ENCODE results near the gene INTS15. TPM values are rescaled to one million over a fixed set of nuclear protein-coding genes. Genes with fewer than 3 reads are reported as not detected.

INTS15 gene
- total RNA-seq, 1 donor from 2014 or later, result 39.6 TPM

- Mint-ChIP-seq H3K27me3 (ENCODE audit: unreplicated experiment) (peaks cover 5% of the 10 kb centered on the region), H3K4me1 (ENCODE audit: unreplicated experiment) (no peaks in the 10 kb centered on the region), H3K36me3 (ENCODE audit: low read depth, unreplicated experiment) (no peaks in the 10 kb centered on the region), H3K9me3 (ENCODE audit: unreplicated experiment) (no peaks in the 10 kb centered on the region), H3K4me3 (ENCODE audit: unreplicated experiment) (no peak overlapping the region), H3K27ac (ENCODE audit: unreplicated experiment) (no peak overlapping the region)
- TF ChIP-seq CTCF (IDR thresholded peaks at IDR 0.05; ENCODE audit: unreplicated experiment), result no peak
- no peak for DNase-seq (ENCODE audit: low spot score)
Observed at GRCh38 chr7:6547400-6547799, 42.4 kb upstream of the INTS15 start.

GRCh38 chr7:6551016-6551511 lies 38.8 kb upstream of the INTS15 start, which contains the start of gene GRID2IP:
Gene GRID2IP (minus strand): TSS chr7:6551461. CDS start chr7:6551436, 25 bp downstream.
- no peak within 1 kb of the TSS for H3K4me3 Mint-ChIP-seq (ENCODE audit: unreplicated experiment)
- no peak for DNase-seq (ENCODE audit: low spot score)
- no peaks in the 10 kb centered on the region for H3K9me3 Mint-ChIP-seq (ENCODE audit: unreplicated experiment)
- H3K27ac Mint-ChIP-seq (ENCODE audit: unreplicated experiment), result no peak within 1 kb of the TSS
- no peaks in the 10 kb centered on the region for H3K36me3 Mint-ChIP-seq (ENCODE audit: low read depth, unreplicated experiment)
- H3K4me1 Mint-ChIP-seq (ENCODE audit: unreplicated experiment), result no peaks in the 10 kb centered on the region
- H3K27me3 Mint-ChIP-seq (ENCODE audit: unreplicated experiment), result peaks cover 7% of the 10 kb centered on the region
- TF ChIP-seq CTCF (IDR thresholded peaks at IDR 0.05; ENCODE audit: unreplicated experiment), result no peak

GRCh38 chr7:6553448-6554044 lies 36.3 kb upstream of the INTS15 start:
- Mint-ChIP-seq H3K4me3 (ENCODE audit: unreplicated experiment) (no peak overlapping the region), H3K36me3 (ENCODE audit: low read depth, unreplicated experiment) (no peaks in the 10 kb centered on the region), H3K9me3 (ENCODE audit: unreplicated experiment) (no peaks in the 10 kb centered on the region), H3K27ac (ENCODE audit: unreplicated experiment) (no peak overlapping the region), H3K4me1 (ENCODE audit: unreplicated experiment) (no peaks in the 10 kb centered on the region), H3K27me3 (ENCODE audit: unreplicated experiment) (peaks cover 8% of the 10 kb centered on the region)
- DNase-seq (ENCODE audit: low spot score), result no peak
- TF ChIP-seq CTCF (IDR thresholded peaks at IDR 0.05; ENCODE audit: unreplicated experiment), result peak; percentile 46

GRCh38 chr7:6554848-6555247 lies 35.0 kb upstream of the INTS15 start:
- Mint-ChIP-seq H3K27ac (ENCODE audit: unreplicated experiment) (no peak overlapping the region), H3K36me3 (ENCODE audit: low read depth, unreplicated experiment) (no peaks in the 10 kb centered on the region), H3K4me1 (ENCODE audit: unreplicated experiment) (no peaks in the 10 kb centered on the region), H3K27me3 (ENCODE audit: unreplicated experiment) (peaks cover 7% of the 10 kb centered on the region), H3K4me3 (ENCODE audit: unreplicated experiment) (no peak overlapping the region), H3K9me3 (ENCODE audit: unreplicated experiment) (no peaks in the 10 kb centered on the region)
- DNase-seq (ENCODE audit: low spot score), result no peak
- no peak for TF ChIP-seq CTCF (IDR thresholded peaks at IDR 0.05; ENCODE audit: unreplicated experiment)

GRCh38 chr7:6556196-6556595 lies 33.6 kb upstream of the INTS15 start:
- Mint-ChIP-seq H3K36me3 (ENCODE audit: low read depth, unreplicated experiment) (no peaks in the 10 kb centered on the region), H3K27ac (ENCODE audit: unreplicated experiment) (no peak overlapping the region), H3K27me3 (ENCODE audit: unreplicated experiment) (peaks cover 9% of the 10 kb centered on the region), H3K4me1 (ENCODE audit: unreplicated experiment) (no peaks in the 10 kb centered on the region), H3K4me3 (ENCODE audit: unreplicated experiment) (no peak overlapping the region), H3K9me3 (ENCODE audit: unreplicated experiment) (no peaks in the 10 kb centered on the region)
- DNase-seq (ENCODE audit: low spot score), result no peak
- peak; percentile 15 for TF ChIP-seq CTCF (IDR thresholded peaks at IDR 0.05; ENCODE audit: unreplicated experiment)
